Activated naive CD4-positive, alpha-beta T cell treated with anti-CD3 and anti-CD28 coated beads, Interleukin-2, amount 50 U/mL, for 16 hours (primary cell): ENCODE data around the gene BMP8B.
"Not testable (repeated sequence)": the region's sequence is repeated elsewhere in the genome, so short reads cannot be mapped to it uniquely, and the experiment has no call there.

ENCODE experiments used
- DNase-seq: peaks from one replicate; pipeline ENCODE4 v3.0.0-alpha.2; 2020

Gene BMP8B

GRCh38 chr1:39808784-39809517, 20.3 kb upstream of the BMP8B start:
- no peak for DNase-seq

- no peak for DNase-seq
Observed at GRCh38 chr1:39805385-39805784, 16.7 kb upstream of the BMP8B start.

GRCh38 chr1:39802496-39803260, 14.0 kb upstream of the BMP8B start:
- no peak for DNase-seq

- no peak for DNase-seq
Observed at GRCh38 chr1:39800471-39800835, 11.8 kb upstream of the BMP8B start.

GRCh38 chr1:39799770-39800470, 11.3 kb upstream of the BMP8B start:
- peak; percentile 66 for DNase-seq

GRCh38 chr1:39798859-39799769, 10.4 kb upstream of the BMP8B start:
- peak; percentile 88 for DNase-seq

- no peak for DNase-seq
Observed at GRCh38 chr1:39795651-39796050, 7.0 kb upstream of the BMP8B start.

GRCh38 chr1:39791838-39792237, 3.2 kb upstream of the BMP8B start:
- DNase-seq, result no peak

- no peak for DNase-seq
Observed at GRCh38 chr1:39789571-39790110, 976 bp upstream of the BMP8B start.

GRCh38 chr1:39788426-39788757, 273 bp downstream of the BMP8B start:
- DNase-seq, result no peak

- DNase-seq, result not testable (repeated sequence)
Observed at GRCh38 chr1:39787964-39788363, 701 bp downstream of the BMP8B start.

GRCh38 chr1:39787468-39787867, 1.2 kb downstream of the BMP8B start:
- DNase-seq, result no peak

GRCh38 chr1:39787108-39787375, 1.6 kb downstream of the BMP8B start:
- not testable (repeated sequence) for DNase-seq

- DNase-seq, result not testable (repeated sequence)
Observed at GRCh38 chr1:39786303-39787107, 2.2 kb downstream of the BMP8B start.

GRCh38 chr1:39782685-39783084, 6.0 kb downstream of the BMP8B start:
- not testable (repeated sequence) for DNase-seq

GRCh38 chr1:39782103-39782502, 6.6 kb downstream of the BMP8B start:
- DNase-seq, result no peak

- no peak for DNase-seq
Observed at GRCh38 chr1:39781349-39781715, 7.3 kb downstream of the BMP8B start.

- DNase-seq, result no peak
Observed at GRCh38 chr1:39779821-39780220, 8.8 kb downstream of the BMP8B start.

- no peak for DNase-seq
Observed at GRCh38 chr1:39779137-39779536, 9.5 kb downstream of the BMP8B start.

- DNase-seq, result not testable (repeated sequence)
Observed at GRCh38 chr1:39778463-39779099, 10.1 kb downstream of the BMP8B start.

- DNase-seq, result not testable (repeated sequence)
Observed at GRCh38 chr1:39777896-39778295, 10.8 kb downstream of the BMP8B start.
